ENCODE data around the gene VGLL4. TPM values are rescaled to one million over a fixed set of nuclear protein-coding genes. Genes with fewer than 3 reads are reported as not detected.
A peak's percentile ranks its signal among the peaks of the same experiment; 100 is the strongest.

Gene VGLL4, protein sequence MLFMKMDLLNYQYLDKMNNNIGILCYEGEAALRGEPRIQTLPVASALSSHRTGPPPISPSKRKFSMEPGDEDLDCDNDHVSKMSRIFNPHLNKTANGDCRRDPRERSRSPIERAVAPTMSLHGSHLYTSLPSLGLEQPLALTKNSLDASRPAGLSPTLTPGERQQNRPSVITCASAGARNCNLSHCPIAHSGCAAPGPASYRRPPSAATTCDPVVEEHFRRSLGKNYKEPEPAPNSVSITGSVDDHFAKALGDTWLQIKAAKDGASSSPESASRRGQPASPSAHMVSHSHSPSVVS
- total RNA-seq: 10 to 100 TPM; 66.8 to 86.5 (median 75.9) TPM

GRCh38 chr3:11643605-11644087, at the start of gene VGLL4:
Gene VGLL4, minus strand, starts transcription at chr3:11643915. Its CDS starts 397 bp downstream, at chr3:11643518.
- WGBS: under 1% methylated on average over 24 of the region's 24 CpGs
- H3K4me1 ChIP-seq: peaks cover 42% of the 10 kb centered on the region
- no peaks in the 10 kb centered on the region for H3K27me3 ChIP-seq
- H3K9me3 ChIP-seq: no peaks in the 10 kb centered on the region
- H3K4me3 ChIP-seq: peak within 1 kb of the TSS; percentile 70
- H3K27ac ChIP-seq: peak within 1 kb of the TSS; percentile 90
- no peak for TF ChIP-seq CTCF (IDR thresholded peaks at IDR 0.05)
- peak in 1 of 2 donors; percentile 65 for TF ChIP-seq POLR2A (IDR thresholded peaks at IDR 0.05)
- peak in 2 of 3 donors; percentile 13 to 64 for TF ChIP-seq POLR2AphosphoS5 (IDR thresholded peaks at IDR 0.05)
- H3K36me3 ChIP-seq: no peaks in the 10 kb centered on the region
- peak; percentile 92 to 93 for DNase-seq (ENCODE audit: low spot score in 2 of 2)

GRCh38 chr3:11692532-11692813, 48.8 kb upstream of the VGLL4 start:
- Histone ChIP-seq H3K4me3 (no peak overlapping the region), H3K27ac (no peak overlapping the region), H3K9me3 (no peaks in the 10 kb centered on the region), H3K4me1 (peaks cover 3% of the 10 kb centered on the region), H3K36me3 (no peaks in the 10 kb centered on the region), H3K27me3 (no peaks in the 10 kb centered on the region)
- 85% methylated on average over 5 of the region's 5 CpGs for WGBS
- DNase-seq (ENCODE audit: low spot score in 2 of 2): no peak
- no peak for TF ChIP-seq EP300 (IDR thresholded peaks at IDR 0.05)
- no peak for TF ChIP-seq CTCF (IDR thresholded peaks at IDR 0.05)
- TF ChIP-seq POLR2AphosphoS5 (IDR thresholded peaks at IDR 0.05): no peak
- TF ChIP-seq POLR2A (IDR thresholded peaks at IDR 0.05): no peak

- H3K27ac ChIP-seq: no peak overlapping the region
- no peaks in the 10 kb centered on the region for H3K27me3 ChIP-seq
- H3K36me3 ChIP-seq: no peaks in the 10 kb centered on the region
- WGBS: 86% methylated on average over 3 of the region's 3 CpGs
- DNase-seq (ENCODE audit: low spot score in 2 of 2): no peak
- H3K4me1 ChIP-seq: no peaks in the 10 kb centered on the region
- H3K9me3 ChIP-seq: no peaks in the 10 kb centered on the region
- TF ChIP-seq CTCF (IDR thresholded peaks at IDR 0.05): no peak
- no peak for TF ChIP-seq POLR2A (IDR thresholded peaks at IDR 0.05)
- no peak for TF ChIP-seq EP300 (IDR thresholded peaks at IDR 0.05)
- TF ChIP-seq POLR2AphosphoS5 (IDR thresholded peaks at IDR 0.05): no peak
- H3K4me3 ChIP-seq: no peak overlapping the region
These were observed 48.2 kb upstream of the VGLL4 start for GRCh38 chr3:11691767-11692531.

DNA sequence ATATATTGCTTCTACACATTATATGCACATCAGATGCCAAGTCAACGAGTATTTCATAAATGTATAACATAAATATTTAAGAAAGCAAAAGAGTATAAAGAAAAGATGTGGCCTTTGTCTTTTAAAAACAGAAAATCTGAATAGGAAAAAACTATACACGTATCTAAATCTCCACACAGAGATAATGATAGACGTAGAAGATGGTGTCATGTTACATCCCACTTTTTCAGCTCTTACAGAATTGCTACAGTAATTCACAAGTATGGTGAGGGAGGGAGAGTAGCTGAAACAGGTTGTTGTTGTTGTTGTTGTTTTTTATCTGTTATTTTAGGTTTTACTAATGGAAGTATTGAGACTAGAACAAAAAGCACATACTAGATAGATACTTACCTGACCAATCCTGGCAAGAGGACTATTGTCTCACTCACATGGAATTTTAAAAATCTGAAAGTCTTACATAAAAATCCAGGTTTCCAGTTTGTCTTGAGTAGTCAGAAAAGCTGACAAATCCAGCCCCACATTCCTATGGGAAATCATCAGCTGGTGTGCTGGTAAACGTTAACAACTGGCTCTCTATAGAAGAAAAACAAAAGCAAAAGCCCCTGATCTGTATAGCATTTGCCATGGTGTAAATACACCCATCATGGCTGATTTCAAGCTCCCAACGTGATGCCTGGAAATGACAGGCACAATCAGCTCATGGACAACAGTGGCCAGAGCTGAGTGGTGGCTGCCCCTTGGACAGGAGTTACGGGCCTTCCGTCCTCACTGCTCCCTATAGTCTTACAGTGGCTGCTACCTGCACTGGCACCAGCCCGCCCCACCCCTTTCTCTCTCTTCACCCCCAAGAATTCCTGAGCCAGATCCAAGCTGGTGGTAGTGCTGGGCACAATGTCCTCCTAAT, 47.4 kb upstream of the VGLL4 start:
- TF ChIP-seq CTCF (IDR thresholded peaks at IDR 0.05) (no peak), POLR2AphosphoS5 (IDR thresholded peaks at IDR 0.05) (no peak), POLR2A (IDR thresholded peaks at IDR 0.05) (no peak), EP300 (IDR thresholded peaks at IDR 0.05) (no peak)
- Histone ChIP-seq H3K4me1 (no peaks in the 10 kb centered on the region), H3K9me3 (no peaks in the 10 kb centered on the region), H3K27me3 (no peaks in the 10 kb centered on the region), H3K36me3 (no peaks in the 10 kb centered on the region), H3K27ac (no peak overlapping the region), H3K4me3 (no peak overlapping the region)
- WGBS: 70% methylated on average over 8 of the region's 8 CpGs
- DNase-seq (ENCODE audit: low spot score in 2 of 2): no peak
